DND-41 (cell line): ENCODE measurements around the gene HADHA.

Experiments used
- EZH2 ChIP-seq: IDR thresholded peaks from 3 replicates; pipeline ENCODE4 v1.6.1; 2012; ENCODE audit warnings: borderline replicate concordance, low read depth, mild to moderate bottlenecking, moderate library complexity, low read length, inconsistent platforms; ENCODE audit not compliant: severe bottlenecking
- TF ChIP-seq, protein P1 (sequence below): IDR thresholded peaks from 2 replicates; pipeline ENCODE4 v1.5.1; 2012; ENCODE audit warnings: borderline replicate concordance, low read length, moderate library complexity, mild to moderate bottlenecking; ENCODE audit not compliant: poor library complexity, severe bottlenecking; ENCODE audit errors: extremely low read depth

DNA sequence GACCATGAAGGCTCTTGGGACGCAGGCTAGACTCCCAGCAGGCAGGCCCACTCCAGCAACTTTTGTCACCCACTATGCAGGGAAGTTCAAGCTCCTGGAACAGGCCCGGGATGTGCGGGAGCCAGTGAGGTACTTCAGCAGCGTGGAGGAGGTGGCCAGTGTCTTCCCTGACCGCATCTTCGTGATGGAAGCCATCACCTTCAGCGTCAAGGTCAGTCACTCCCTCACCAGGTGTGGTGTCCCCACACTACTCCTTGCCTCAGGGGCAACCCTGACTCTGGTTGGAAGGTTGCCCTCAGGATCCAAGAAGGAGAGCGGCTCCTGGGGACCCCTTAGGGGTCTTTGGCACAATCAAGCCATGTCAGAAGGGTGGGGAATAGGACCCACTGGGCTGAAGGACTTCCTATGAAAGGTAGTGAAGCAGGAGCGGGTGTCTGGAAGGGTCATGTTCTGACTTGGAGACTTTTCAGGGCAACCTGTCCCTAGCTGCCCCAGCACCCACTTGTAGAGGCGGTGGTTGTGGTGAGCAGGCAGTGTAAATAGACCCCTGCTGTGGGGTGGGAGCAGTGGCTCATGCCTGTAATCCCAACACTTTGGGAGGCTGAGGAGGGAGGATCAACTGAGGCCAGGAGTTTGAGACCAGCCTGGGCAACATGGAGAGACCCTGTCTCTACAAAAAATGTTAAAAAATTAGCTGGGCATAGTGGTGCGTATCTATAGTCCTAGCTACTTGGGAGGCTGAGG is 61.4 kb downstream of the HADHA start:
- TF ChIP-seq, protein P1, sequence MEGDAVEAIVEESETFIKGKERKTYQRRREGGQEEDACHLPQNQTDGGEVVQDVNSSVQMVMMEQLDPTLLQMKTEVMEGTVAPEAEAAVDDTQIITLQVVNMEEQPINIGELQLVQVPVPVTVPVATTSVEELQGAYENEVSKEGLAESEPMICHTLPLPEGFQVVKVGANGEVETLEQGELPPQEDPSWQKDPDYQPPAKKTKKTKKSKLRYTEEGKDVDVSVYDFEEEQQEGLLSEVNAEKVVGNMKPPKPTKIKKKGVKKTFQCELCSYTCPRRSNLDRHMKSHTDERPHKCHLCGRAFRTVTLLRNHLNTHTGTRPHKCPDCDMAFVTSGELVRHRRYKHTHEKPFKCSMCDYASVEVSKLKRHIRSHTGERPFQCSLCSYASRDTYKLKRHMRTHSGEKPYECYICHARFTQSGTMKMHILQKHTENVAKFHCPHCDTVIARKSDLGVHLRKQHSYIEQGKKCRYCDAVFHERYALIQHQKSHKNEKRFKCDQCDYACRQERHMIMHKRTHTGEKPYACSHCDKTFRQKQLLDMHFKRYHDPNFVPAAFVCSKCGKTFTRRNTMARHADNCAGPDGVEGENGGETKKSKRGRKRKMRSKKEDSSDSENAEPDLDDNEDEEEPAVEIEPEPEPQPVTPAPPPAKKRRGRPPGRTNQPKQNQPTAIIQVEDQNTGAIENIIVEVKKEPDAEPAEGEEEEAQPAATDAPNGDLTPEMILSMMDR: no peak
- TF ChIP-seq EZH2: no peak
